ENCODE measurements around the gene KLHL35.

The KLHL35 gene

DNA sequence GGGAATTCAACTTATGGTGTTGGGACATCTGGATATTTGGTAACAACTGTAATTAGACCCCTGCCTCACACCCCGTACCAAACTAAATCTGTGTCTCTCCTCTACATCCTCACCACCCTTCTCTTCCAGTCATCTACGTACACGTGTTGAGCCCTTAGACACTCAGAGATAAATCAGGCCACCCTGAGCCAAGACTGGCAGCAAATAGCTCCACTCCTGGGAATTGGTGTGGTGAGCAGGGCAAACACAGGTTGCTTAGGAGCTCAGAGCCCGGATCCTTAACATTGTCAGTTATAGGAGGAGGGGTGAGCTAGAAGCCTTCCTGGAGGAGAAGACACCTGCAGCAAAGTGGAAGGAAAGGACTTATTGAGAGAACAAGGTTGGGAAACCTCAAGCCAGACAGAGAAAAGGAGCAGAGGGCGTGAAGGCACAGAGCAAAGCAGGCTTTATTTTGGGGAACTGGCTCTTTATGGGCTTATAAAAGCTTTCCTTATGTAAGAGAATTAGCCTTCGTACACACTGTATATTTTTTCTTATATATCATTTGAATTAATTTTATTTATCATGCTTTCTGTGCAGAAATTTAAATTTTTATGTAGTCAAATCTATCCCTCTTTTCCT, 36.9 kb upstream of the KLHL35 start:
- no peak for DNase-seq

DNA sequence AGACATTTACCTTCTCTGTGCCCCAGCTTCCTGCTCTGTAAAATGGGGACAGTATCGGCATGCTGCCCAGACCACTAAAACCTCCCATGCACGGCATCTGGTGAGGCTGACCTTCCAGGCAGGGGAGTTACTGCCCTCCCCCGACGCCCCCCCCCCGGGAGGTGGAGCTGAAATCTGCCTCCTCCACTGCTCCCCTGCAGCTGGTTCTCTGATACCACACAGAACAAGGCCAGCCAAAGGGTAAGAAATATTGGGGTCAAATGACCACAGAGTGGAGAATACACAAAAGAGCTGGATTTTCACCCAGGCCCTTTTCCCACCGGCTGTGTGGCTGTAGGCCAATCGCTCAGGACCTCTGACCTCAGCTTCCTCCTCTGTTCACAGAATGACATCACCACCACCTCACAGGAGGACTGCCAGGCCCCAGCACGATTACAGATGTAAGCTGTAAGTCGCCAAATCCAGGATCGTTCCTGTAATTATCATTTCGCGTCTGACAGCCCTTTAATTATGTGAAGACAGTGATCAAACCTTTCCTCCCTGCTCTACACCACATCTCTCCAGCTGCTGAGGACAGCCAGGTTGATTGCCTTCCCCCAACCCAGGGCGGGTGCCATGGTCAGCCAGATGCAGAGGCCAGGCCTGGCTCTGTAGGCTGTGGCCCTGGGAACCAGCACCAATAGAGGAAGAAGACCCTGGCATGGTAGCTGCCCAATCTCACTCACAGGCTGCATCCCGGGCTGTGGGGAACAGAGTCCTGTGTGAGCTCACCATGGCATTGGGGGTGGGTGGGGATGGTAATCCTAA, 35.7 kb upstream of the KLHL35 start:
- DNase-seq: peak; percentile 40

DNA sequence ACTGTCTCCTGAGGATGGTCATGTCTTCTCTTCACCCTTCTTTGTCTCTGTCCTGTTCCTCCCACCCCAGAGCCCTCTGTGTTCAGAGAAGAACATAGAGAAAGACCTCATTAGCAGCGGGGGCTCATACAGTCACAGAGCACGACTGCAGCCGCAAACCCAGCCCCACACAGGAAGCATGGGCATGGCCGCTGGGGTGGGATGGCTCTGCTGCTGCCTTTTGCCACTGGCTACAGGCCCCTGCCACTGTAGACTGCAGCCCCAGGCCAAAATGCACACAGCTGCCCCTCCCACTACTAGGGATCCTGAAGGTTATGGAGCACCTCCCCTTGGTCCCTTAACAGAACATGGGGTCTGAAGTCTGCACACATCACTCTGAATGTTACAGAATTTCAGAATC, 34.9 kb upstream of the KLHL35 start:
- DNase-seq: no peak

DNA sequence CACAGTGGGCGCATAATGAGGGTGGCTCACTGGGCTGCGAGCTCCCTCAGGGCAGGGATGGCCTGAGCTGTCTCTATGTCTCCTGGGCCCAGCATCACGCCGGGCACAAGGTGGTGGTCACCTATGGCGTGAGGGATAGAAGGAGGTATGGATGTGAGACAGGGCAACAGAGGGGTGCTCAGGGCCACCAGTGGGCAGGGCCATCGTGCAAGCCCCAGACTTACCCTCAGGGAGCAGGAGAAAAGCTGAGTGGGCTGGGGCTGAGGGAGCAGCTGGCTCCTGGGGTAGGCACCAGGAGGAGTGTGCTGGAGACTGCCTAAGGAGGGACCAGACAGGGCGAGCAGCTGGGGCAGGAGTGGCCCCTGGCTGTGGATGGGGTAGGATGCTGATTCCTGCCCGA, 34.3 kb upstream of the KLHL35 start:
- no peak for DNase-seq

DNA sequence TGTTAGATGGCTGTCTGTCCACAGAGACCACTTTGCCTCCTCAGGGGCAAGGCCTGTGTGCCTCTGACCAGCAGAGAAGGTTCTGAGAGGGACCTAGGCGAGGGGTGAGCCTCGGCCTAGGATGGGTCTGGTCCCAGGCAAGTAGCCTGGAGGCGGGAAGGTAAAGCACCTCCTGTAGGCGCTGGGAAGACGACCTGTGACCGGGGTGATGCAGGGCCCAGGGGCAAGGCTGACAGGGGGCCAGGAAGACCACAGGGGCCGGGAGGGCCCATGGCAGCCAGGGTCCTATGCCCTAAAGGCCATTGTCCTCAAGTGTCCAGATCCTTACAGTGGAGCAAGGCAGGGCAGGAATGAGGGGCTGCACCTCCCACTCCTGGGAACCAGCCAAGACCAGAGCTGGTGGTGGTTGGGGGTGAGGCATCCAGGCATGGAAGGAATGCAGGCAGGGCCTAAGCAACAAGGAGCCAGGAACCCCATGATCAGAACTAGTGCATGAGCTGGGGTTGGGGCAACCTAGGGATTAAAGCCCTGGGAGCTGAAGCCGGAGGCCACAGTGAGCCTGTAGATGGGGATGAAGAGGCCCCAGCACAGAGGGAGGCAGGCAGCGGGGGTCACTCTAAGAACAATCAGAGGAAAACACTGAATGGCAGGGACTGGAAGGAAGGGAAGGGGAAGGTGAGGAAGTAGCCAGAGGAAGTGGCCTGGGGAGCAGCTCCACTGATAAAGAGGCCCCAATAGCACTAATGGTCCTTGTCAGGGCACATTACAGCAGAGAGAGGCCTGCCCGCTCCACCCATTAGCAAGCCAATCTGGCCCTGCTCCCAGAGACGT, 32.9 kb upstream of the KLHL35 start:
- DNase-seq: peak; percentile 76

DNA sequence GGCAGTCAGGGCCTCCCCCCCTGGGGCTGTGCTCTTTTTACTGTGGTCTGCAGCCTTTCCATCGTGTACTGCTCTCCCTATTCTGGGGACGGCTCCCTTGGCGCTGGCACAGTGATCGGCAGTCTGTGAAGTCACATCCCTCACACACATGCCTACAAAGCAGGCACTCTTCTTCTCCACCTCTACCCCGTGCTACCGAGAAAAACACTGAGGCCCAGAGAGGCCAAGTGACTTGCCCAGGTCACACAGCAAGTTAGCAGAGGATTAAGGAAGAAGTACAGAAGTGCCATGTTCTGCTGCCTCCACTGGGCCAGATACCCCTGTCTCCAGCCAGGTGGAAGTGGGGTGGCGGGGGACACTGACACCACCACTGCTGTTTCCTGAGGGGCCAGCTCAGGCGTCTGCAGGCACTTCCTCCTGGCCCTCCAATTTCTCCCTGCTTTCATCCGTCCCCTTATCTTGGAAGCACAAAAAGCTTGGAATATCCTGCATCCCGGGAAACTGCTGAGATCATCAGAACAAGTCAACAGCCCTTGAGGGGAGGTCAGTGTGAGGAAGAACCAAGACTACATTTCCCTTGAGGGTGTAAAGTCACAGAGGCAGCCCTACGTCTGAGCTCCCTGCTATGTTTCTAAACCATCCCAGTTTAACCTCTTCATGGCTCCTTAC, 30.2 kb upstream of the KLHL35 start:
- no peak for DNase-seq

DNA sequence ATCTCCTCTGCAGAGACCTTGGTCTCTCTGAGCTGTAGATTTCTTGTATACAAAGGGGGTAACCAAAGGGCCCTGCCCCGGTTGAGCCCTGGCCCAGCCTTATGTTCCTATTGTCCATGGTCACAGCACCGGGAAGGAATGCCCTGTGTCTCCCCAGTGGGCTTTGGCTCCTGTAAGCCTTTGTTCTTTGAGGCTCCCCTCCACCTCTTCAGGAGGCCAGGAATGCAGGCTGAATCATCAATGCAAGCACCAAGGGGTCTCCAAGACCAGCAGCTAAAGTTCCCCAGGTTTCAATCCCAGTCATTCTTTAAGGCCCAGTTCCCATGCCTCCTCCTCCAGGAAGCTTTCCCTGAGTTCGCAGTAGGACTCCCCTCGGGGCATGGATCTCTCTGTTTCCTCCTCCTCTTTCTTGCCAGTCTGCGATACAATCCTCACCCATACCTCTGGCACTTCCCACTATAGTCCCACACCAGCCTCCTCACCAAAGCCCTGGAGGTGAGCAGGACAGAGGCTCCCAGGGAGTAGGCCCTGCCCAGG, 29.2 kb upstream of the KLHL35 start:
- no peak for DNase-seq

DNA sequence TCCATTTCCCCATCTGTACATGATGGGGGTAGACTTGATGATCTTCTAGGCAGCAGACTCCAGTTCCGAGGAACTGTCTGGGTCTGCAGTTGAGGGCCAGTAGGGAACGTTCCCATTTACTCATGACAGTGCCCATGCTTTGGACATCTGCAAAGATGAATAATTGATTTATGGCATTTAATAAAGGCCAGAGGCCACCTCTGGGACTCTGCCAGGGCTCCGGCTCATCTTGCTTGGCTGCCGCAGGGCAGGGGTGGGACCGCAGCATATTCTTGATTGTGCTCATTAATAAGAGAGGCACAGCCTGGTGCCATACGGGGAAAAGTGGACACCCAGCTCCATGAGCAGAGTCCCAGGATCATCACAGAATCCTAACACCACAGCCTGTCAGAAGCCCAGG, 28.1 kb upstream of the KLHL35 start:
- DNase-seq: no peak

DNA sequence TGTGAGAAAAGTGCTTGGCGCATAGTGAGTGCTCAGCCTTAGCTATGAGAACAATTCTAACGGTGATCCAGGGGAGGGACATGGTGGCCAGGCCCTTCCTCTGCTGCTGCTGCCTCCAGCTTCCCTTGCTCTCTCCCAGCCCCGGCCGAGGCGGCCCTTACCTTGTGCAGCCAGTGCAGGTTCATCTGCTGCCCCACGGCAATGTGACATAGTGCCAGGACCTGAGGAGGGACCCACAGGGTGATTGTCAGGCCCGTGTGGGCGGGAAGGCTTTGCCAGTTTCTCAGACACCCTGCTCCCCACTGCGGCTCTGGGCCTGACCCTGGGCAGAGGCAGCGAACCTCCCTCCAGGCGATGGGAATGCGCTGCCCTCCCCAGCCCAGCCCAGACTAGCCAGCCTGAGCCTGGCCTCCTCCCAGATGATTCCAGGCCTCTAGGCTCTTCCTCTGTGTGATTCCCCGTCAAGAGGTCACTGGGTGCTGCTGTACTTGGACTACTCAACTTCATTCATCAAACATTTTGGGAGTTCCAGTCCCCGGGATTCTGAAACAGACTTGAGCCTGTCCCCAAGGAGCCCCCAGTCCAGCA, 23.7 kb upstream of the KLHL35 start:
- DNase-seq: no peak

DNA sequence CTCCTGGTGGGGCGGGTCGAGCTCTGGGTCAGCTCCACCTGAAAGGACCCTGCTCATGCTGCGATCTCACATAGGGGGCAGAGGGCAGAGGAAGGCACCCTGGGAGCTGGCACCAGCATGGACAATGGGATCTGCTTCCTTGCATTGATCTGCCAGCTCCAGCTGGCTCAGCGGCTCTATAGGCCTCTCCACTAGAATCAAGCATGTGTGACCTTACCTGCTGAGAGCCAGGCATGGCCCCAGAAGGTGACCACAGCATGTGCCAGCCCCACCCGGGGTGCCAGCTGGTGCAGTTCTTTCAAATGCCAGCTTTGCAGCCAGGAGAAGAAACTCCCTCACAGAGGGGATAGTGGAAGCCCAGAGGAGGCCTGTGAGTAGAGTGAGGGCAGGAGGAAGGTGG, 22.0 kb upstream of the KLHL35 start:
- no peak for DNase-seq

DNA sequence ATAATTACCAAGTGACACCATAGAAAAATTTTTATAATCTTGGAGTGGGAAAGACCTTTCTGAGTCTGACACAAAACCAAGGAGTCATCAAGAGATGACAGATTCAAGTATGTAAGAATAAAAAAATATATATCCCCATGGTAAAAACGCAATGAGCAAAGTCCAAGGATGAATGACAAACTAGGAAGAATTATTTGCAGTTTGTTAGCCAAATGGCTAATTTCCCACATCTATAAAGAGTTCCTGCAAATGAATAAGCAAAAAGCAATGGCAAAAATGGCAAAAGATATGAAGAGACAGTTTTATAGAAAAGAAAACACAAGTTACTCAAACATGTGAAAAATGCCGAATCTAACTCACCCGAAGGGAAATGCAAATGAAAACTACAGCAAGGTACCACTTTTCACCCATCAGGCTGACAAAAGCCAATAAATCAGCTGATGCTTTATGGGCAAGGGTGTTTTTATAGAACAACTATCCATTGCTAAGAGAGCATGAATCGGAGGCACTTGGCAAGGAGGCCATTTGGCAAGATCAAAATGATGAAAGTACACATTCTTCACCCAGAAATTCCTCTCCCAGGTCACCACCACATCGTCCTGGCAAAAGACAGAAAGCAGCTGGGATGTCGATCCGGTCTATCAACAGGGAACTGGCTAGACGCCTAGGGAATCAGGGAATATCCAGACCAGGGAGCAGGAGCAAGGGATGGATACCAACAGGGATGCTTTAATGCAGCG, 21.1 kb upstream of the KLHL35 start:
- DNase-seq: peak; percentile 76

DNA sequence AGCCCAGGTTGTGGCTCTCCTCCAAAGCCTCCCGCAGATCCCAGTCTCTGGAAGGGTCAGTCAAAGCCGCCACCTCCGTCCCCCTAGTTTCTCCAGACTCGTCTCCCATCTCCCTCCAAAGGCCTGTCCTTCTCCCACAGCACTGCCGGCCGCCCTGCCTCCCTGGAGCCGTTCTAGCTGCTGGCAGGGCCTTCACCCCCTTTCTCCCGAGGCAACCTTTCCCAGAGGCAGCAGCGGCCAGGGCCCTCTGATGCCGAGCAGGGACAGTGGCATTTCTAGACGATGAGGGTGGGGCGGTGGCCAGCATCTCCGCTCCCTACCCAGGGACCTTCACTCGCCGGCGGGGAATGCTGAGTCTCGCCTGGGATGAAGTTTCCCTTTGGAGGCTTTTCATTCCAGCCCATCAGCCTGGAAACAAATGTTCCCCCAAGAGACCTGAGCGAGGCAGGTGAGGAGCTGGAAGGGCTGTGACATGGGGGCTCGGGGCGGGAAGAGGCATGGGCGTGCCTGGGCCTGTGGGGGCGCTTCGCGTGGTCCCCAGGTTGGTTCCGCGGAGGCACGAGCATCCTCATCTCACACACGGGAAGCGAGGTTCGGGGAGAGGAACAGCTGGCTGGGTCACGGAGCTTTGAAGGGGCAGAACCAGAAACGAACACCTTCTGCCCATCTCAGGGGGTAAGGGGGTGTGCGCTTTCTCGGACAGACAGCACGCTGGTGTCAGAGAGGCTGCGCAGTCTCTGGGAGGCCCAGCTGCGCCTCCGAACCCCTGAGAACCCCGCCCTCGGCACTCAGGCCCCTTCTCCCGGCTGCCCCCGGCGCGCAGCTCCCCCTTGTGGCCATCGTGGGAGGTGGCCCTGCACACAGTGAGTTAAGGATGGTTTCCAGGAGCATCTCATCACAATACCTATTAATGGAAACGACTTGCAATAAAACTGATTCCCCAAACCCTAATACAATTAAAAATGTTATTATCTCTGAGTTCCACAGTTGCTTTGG, 18.1 kb upstream of the KLHL35 start:
- DNase-seq: no peak

DNA sequence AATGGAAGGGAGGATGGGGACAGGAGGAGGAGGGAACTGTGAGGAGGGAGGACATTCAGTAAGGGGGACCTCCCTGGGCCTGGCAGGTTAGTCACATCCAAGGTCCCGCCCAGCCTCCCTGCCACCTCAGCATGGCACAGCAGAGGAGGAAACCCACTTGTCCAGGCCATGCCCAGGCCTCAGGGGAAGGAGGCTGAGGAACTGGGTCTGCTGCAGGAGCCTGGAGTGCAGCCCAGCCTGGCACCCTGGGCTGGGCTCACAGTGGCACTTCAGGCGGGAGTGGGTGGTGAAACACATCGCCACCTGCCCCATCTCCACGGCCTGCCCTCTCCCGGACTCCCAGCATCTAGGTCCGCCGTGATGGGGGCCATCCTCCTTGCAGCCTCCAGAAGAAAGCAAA, 17.2 kb upstream of the KLHL35 start:
- no peak for DNase-seq

DNA sequence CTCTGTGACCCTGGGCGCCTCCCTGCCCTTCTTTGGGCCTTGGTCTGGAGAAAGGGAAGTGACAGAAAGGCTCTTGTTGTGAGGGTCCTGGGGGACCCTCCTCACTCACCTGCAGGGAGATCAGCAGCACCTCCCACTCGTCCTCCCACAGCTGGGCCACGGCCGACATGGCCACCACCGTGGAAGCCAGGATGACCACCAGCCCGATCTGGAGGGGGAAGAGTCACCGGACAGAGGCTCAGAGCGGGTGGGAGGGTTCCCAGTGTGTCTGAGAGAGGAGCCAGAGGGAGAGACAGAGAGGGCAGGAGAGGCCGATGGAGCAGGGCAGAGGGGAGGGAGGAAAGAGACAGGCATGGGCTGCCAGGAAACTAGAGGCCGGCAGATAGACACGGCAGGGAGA, 16.8 kb upstream of the KLHL35 start:
- no peak for DNase-seq

DNA sequence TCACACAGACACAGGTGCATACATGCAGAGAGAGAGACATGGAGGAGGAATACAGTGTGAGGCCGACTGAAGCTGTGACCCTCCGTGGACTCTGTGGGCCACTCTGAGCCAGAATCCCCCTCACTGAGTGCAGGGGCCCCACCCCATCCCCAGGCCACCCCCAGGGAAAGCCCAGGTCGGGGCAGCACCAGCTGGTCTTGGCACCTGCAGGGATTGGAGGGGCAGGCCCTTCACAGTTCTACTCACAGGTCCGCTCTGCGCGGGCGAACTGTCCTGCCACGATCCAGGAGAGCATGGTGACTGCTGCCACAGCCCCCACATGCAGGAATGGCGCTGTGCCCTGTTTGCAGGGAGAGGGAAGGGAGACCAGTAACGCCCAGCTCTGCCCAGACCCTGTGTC, 16.3 kb upstream of the KLHL35 start:
- no peak for DNase-seq

DNA sequence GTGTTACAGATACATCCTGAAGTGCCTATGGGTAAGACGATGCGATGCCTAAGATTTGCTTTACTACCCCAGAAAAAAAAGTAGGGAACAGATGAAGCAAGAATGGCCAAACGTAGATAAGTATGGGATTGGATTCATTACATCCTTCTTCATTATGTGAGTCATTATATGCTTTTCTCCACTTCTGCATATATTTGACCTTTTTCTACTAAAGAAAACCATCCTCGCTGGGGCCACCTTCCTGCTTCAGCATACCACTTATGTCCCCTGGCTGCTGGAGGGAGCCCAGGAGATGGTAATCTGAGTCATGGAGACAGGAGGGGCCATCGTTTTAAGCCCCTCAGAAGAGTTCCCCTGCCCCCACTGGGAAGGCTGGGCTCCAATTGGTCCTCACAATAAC, 14.4 kb upstream of the KLHL35 start:
- no peak for DNase-seq

DNA sequence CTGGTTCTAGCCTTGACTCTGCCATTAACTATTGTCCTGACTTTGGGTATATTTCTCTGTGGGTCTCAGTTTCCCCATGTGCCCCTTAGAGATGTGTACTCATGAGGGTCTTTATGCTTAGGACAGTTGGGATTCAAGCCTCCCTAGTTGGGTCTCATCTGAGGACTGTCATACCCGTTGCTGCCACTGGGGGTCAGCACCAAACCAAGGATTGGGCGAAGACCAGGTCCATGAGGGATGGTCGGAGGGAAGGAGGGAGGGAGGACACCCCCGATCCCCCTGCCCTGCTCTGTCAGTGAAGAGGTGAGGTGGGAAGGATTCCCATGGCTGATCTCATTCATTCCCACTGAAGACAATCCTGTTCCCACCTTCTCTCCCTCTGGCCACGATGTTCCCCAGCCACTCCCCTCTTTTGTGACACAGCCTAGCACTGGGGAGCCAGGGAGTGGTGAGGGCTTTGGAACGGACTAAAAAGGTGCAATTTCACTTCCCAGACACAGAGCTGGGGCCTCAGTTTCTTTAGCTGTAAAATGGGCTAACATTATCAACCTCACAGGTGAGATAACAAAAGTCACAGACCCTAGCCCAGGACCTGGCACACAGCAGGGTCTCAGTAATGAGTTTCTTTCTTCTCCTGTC, 12.4 kb upstream of the KLHL35 start:
- DNase-seq: peak; percentile 55

DNA sequence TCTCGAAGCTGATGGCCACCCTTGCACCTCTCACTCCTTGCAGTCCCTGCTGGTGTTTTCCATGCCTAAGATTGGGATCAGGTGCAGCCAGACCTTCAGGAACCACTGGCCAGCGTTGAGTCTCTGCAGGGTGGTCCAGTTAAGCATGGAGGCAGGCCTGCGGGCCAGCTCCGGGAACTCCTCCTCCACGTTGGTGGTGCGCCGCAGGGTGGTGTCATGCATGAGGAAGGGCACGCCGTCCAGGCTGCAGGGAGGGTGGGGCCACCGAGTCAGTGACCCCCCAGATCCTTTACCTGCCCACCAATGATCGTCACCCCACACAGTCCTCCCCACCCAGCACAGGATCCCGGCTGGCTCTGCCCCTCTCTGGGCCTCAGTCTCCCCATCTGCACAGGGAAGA, 10.0 kb upstream of the KLHL35 start:
- no peak for DNase-seq

DNA sequence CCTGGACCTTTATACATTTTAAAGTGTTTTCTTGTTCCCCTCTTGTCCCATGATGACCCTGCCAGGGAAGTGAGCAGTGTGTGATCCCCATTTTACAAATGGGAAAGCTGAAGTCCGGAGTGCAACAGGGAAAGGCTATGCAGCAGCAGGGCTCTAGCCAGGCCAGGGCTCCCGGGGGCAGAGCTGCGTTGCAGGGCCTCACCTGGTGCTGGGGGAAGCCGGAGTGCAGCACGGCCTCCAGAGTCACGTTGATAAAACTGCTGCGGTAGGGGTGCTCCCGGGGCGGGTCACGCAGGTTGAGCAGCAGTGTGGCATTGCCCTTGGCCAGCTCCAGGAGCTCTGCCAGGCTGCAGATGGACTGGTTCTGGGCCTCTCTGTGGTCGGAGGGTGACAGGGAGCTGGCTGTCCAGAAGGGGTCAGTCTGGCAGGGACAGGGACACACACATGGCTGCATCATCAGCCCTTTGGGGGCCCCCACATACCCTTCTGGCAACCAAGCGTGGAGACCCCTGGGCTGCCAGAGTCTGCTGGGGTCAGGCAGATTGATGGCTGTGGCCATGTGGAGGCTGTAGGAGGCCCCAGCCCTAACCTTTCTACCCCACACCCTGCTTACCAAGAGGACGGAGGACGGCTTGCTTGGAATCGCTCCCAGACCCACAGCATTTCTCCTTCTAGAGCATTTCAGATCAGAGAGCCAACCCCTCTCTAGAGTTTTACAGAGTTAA, 9.3 kb upstream of the KLHL35 start:
- no peak for DNase-seq

DNA sequence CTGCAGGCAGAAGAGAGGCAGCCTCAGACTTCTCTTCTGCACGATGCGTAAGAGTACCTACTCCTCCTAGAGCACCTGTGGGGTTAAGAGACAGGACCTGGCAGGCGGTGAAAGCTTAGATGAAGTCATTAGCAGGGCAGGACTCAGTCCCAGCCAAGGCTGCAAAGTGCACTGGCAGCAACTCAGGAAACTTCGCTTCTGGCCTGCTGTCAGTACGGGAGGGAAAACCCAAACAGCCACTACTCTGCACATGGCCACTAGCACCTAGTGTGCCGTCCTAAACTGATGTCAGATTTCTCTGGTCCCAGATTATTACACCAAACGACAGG, 8.8 kb upstream of the KLHL35 start:
- DNase-seq: no peak
